HG03135 (cell line): ENCODE measurements around the gene KAZN.

Experiments used
- ATAC-seq: cut with Tn5 transposase; IDR thresholded peaks from one replicate; pipeline ENCODE4 v1.9.1; 2021; ENCODE audit warnings: mild to moderate bottlenecking, moderate library complexity; ENCODE audit not compliant: unreplicated experiment

The KAZN gene

DNA sequence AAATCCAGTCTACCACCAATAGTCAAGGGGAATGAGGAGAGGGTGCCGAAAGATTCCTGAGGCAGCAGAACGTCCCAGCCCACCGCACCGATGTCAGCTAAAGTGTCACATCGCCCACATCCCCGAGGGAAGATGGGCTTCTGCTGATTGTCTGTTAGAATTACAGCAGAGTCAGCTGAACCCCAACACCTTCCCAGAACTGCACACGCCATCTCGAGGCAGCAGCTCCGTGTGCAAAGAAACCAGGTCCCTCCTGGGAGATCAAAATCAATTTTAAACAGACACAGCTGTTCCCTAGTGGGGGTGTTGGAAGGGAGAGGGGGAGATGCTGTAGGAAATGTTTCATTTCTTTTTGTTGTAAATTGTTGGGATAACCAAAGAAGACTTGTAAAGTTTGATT is 12.8 kb upstream of the KAZN start:
- no peak for ATAC-seq

DNA sequence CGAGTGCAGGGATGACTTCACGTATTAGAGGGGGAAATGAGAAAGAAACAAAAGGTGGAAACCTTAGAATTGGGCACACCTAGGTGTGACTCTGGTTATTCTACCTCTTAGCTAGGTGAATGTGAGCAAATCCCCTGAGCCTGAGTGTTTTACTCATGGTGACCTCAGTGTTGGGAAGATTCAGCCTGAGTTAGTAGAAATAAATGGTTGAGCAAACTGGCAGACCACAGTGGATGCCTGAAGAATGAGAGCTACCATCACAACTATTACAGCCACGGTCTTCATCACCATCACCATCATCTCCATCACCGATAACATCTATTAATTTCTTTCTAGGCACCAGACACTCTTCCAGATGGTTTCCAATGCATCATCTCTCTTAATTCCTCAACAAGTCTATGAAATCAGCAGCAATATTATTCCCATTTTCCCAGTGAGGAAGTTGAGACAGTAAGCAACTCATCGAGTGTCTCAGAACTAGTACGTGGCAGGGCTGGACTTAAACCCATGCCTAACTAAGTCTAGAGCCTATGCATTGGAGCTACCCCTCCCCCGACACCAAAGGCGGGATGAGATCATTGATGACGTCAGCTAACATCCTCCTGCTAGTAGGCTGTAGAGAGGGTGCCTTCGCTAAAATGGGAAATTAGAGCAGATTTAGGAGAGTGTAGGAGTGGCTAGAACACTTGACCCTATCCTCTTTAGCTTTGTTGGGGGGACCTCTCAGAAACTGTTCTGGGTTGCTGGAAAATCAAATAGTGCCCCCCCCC is 7.9 kb upstream of the KAZN start:
- ATAC-seq = no peak

DNA sequence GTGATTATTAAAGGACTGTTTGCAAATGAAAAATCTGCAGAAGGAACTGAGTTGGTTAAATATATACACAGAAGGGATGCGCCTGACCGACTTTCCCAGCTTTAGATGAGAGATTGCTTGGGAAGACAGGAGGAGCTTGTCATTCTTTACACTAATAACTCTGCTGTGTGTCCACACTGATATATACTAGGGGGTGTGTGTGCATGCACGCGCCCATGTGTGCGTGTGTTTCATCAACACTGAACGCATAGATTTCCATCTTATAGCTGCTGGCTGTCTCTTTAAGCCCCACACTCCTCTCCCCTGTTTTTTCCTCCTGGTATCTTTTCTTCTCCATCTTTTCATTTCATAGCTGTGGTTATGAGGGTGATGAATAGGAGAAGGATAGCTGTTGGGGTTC is 6.9 kb upstream of the KAZN start:
- ATAC-seq = no peak

DNA sequence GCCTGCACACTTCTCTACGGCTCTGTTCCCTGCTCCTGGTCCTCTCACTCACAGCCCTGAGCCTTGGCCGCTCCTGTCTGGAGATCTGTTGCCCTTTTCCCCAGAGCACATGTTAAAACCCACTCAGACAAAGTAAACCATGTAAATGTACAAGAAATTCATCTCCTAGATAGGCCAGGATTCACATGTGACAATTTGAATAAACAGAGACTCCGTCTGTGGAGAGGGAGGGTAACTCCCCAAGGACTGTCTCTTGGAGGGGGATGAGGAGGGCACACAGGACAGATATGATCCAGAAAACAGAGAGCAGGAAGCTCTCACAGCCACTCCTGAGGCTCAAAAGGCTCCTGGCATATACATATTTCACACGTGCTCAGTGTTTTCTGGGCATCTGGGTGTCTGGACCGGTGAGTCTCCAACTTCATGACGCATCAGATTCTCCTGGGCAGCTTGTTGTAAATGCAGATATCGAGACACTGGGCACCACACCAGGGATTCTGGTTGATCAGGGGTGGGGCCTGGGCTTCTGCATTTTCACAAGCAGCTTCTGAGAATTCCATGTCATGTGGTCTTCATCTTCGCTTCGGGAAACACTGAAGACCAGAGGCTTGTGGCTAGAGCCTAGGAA is 6.4 kb upstream of the KAZN start:
- no peak for ATAC-seq

DNA sequence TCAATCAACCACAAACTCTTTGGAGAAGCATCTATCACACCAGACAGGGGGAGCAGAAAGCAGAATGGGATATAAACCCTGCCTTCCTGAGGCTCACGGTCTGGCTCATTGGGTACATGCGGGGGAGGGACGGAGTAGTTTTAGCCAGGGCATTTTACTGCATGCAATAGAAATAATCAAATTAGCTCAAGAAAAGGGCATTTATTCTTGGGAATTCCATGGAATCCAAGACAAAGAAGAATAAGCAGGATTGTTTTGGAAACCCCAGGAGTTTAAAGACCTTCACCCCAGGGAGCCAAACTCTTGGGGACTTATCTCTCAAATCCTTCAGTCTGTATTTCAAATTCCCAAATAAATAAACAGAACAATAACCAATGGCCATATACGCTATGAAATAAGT is 5.2 kb upstream of the KAZN start:
- no peak for ATAC-seq

GRCh38 chr1:14594045-14594444 is 4.4 kb upstream of the KAZN start:
- ATAC-seq = no peak

- ATAC-seq = no peak
These were observed 1.9 kb upstream of the KAZN start for GRCh38 chr1:14596591-14596990.

- no peak for ATAC-seq
These were observed 1.0 kb upstream of the KAZN start for GRCh38 chr1:14597343-14598006.

- ATAC-seq = no peak
These were observed 433 bp upstream of the KAZN start for GRCh38 chr1:14598007-14598497.

DNA sequence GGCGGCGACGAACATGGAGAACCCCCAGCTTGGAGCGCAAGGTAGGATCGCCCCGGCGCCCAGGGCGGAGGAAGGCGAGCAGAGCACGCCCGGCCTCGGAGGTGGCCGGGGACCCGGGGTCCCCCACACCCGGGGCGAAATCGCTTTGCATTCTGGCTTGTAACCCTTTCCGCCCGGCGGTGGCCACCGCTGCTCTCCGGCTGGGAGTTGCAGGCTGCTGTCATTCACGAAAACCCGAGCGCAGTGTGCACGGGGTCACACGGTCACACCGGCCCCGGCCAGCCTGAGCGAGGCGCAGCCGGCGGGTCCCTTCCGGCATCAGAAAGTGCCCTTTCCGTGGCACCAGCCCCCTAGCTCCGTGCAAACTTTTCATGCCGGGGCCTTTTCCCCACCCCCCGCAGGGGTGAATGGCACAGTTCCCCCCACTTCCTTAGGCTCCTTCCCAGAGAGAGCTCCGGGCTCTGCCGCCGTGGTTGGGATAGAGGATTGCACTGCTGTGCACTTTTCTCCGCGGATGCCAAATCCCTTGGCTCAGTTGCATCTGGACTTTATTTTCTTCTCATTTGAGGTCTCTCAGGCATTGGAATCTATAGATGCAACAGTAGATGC is 802 bp downstream of the KAZN start:
- ATAC-seq = no peak

GRCh38 chr1:14599800-14600199 is 1.3 kb downstream of the KAZN start:
- no peak for ATAC-seq

DNA sequence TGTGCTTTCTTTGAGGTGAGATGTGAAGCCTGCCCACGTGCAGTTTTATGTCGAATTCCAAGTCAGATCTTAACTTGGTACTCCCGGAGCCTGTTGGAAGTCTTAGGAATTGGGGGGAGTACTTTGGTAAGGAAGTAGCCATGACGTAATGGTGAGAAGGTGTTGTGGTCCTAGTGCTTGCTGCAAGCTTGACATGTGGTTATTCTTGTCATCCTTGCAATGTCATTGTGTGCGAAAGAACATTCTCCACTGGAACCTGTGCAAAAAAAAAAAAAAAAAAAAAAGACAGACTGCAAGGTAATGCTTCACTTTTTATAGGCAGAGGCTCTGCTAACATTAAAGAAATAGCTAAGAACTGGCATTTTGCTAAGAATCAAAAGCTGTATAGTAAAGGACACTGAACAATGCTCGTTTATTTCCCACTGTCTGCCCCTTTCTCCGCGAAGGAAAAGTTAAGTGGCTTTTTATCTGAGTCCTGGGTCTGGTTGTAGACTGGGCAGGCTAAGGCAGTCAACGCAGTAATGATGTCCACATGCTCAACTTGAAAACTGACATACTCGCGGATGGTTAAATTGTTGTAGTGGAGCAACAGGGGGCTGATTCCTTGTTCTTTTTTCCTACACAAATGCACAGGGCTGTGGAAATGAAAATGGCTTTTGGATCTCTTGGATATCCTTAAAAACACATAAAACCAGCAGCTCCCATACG is 2.1 kb downstream of the KAZN start:
- no peak for ATAC-seq

DNA sequence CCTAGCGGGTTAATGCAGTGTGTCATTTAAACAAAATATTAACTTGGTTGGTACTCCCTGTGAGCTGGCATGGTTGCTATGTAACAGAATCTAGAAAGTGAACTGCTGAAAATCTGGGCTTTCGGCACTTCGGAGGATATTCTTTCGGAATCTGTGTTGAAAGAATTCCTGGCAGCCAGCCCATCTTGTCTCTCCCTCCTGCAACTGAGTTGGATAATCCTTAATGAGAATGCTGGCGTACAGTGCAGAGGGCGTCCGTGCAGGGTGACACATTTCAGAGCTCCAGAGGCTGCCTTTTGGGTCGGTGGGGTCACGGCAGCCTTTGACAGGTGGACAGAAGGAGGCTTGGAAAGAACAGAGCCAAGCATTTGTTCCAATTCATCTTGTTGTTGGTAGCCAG is 3.7 kb downstream of the KAZN start:
- no peak for ATAC-seq

GRCh38 chr1:14603645-14604044 is 5.2 kb downstream of the KAZN start:
- ATAC-seq = no peak

GRCh38 chr1:14604414-14604813 is 5.9 kb downstream of the KAZN start:
- ATAC-seq = no peak

DNA sequence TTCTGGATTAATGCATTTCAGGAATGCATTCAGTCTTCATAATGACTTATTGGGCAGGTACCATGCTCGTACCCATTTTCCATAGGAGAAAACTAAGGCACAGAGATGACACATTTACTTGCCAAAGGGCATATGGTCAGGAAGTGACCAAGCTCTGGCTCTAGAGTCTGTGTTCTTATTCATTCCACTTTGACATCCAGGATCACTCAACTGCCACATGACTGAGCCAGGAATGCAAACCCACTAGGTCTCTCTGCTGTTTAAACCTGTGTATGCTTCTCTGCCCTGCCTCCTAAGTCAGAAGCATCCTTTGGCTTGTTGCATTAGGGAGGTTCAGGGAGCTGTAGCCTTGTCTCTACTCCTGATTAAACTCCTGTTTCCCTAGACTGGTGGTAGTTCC is 7.5 kb downstream of the KAZN start:
- no peak for ATAC-seq

- ATAC-seq = no peak
These were observed 8.1 kb downstream of the KAZN start for GRCh38 chr1:14606632-14607031.

DNA sequence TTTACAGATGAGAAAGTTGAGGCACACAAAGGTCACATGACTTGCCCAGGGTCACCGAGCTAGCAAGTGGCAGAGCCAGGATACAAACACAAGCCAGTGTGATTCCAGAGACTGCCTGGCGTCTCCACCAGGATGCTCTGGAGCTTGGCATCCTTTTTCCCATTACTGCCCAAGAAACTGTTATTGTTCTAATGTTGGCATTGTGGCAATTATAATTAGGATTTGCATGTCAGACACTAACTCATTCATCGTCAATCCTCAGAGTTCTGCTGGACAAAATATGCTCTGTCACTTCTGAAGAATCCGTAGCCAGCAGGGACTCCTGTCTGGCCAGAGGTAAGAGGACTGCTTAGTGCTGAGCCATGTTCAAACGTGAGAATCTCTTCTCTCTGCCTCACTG is 8.8 kb downstream of the KAZN start:
- no peak for ATAC-seq

DNA sequence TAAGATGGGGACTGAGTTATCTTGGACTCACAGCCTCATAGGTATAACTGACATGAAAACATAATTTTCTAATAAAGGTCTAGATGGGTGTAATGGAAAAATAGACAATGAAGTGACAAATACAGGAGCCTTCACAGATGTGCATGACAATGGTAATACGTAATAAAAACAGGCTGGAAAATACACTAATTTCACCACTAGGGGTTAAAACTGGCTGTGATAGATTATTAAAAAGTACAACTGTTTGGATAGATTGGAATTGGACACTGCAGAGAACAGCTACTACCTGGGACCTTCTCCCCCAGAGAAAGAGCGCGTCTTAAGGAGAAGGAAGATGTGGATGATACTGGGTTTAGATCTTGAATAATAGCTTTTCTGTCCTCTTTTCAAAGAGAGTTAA is 9.8 kb downstream of the KAZN start:
- no peak for ATAC-seq

DNA sequence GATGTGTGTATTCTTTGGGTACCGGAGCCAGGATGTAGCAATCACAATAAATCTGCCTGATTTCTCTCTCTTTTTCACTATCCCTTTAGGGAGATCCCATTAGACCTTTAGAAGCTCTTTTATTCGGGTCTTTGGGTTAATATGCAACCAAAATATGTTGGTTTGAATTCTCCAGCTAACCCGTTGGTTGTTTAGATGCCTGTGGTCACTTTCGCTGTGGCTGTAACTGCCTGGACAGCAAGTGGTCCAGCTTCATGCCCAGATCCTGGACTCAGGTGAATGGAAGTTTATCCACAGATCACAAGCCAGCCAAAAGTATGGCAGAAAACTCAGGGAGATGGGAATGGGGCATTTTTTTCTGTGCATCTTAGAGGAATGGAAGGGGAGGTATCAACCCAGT is 12.3 kb downstream of the KAZN start:
- ATAC-seq = no peak

DNA sequence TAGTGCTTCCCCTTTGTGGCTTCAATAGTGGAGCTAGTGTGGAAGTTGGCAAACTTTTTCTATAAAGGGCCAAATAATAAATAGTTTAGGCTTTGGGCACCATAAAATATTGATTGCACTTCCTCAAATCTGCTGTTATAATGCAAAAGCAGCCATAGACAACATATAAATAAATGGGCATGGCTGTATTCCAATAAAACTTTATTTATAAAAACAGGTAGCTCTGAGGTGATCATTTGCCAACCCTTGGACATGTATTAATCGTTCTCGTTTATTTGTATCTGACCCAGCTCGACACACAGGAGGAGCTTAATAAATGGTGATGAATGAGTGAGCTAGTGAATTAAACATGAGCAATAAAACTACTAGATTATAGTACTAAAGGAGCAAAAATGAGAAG is 13.3 kb downstream of the KAZN start:
- no peak for ATAC-seq
